HepG2 (cell line): ENCODE measurements around the gene APOC3. TPM values are rescaled to one million over a fixed set of nuclear protein-coding genes. Genes with fewer than 3 reads are reported as not detected.

ENCODE experiments used
- ARID2 ChIP-seq: sonication (generic); formaldehyde crosslinking; IDR thresholded peaks from 2 replicates; pipeline ENCODE4 v1.8.1; 2022; ENCODE audit warnings: mild to moderate bottlenecking, missing genetic modification reagents, borderline replicate concordance
- FOSL2 ChIP-seq: sonication (generic); formaldehyde crosslinking; IDR thresholded peaks from 2 replicates; pipeline ENCODE4 v1.4.0; 2020; ENCODE audit warnings: missing genetic modification reagents
- FOXK2 ChIP-seq: fragments of 450-650 bp; IDR thresholded peaks from 2 replicates; pipeline ENCODE4 v1.6.1; 2016
- KDM1A ChIP-seq: IDR thresholded peaks from 2 replicates; pipeline ENCODE4 v1.6.1; 2016; ENCODE audit warnings: missing compliant biosample characterization
- RBFOX2 ChIP-seq: fragments of 200-400 bp; formaldehyde crosslinking; IDR thresholded peaks from 2 replicates; pipeline ENCODE4 v1.6.1; 2017; ENCODE audit warnings: low read depth, mild to moderate bottlenecking, low read length
- SALL2 ChIP-seq: sonication (generic); formaldehyde crosslinking; IDR thresholded peaks from 2 replicates; pipeline ENCODE4 v1.8.1; 2023; ENCODE audit warnings: mild to moderate bottlenecking, missing genetic modification reagents, inconsistent platforms
- ZNF331 ChIP-seq: sonication (generic); formaldehyde crosslinking; IDR thresholded peaks from 2 replicates; pipeline ENCODE4 v1.4.0; 2020; ENCODE audit warnings: missing genetic modification reagents
- ZNF460 ChIP-seq: sonication (generic); formaldehyde crosslinking; IDR thresholded peaks from 2 replicates; pipeline ENCODE4 v1.5.1; 2020; ENCODE audit warnings: missing genetic modification reagents, mild to moderate bottlenecking, borderline replicate concordance
- polyA plus RNA-seq, 8 experiments: library from polyadenylated mRNA; depleted of rRNA in 3 of 8; stranded (reverse) in 7 of 8; unstranded in 1 of 8; fragments of >200 nt; fragmentation: Illumina TruSeq in 4 of 8; extraction: Trizol in 4 of 8; gene quantifications; 2 replicates each; pipeline versions ENCODE4 v1.2.1 to v1.2.3, GENCODE V29; 2011 to 2016; ENCODE audit warnings: low read depth in 4 of 8, missing spikeins in 1 of 8, mixed read lengths in 1 of 8; ENCODE audit not compliant: insufficient read depth in 1 of 8
- total RNA-seq, 5 experiments: library from RNA; depleted of rRNA; stranded (reverse); fragments of >200 nt; fragmentation: Illumina TruSeq; extraction: Trizol; gene quantifications; 2 replicates each; pipeline ENCODE4 v1.2.3, GENCODE V29; 2016; ENCODE audit warnings: low read depth in 1 of 5
- TF ChIP-seq, protein P1 (sequence below): sonication (generic); formaldehyde crosslinking; IDR thresholded peaks from 2 replicates; pipeline ENCODE4 v1.4.0; 2020; ENCODE audit warnings: missing genetic modification reagents
- TF ChIP-seq, protein P2 (sequence below): sonication (generic); formaldehyde crosslinking; IDR thresholded peaks from 2 replicates; pipeline ENCODE4 v1.4.0; 2020; ENCODE audit warnings: missing genetic modification reagents
- TF ChIP-seq, protein P3 (sequence below): sonication (generic); formaldehyde crosslinking; IDR thresholded peaks from 2 replicates; pipeline ENCODE4 v1.4.0; 2020; ENCODE audit warnings: missing genetic modification reagents; ENCODE audit errors: not compliant biosample characterization
- TF ChIP-seq, protein P4 (sequence below), 2 experiments: sonication (generic) in 1 of 2; formaldehyde crosslinking in 1 of 2; IDR thresholded peaks; 2 replicates each; pipeline versions ENCODE4 v1.4.0 to v1.6.1; 2016 to 2020; ENCODE audit warnings: borderline replicate concordance in 1 of 2, low read depth in 1 of 2, mild to moderate bottlenecking in 1 of 2, missing genetic modification reagents in 1 of 2

APOC3 gene
- total and polyA plus RNA-seq, 2 of the 13 experiments (the other 11 are each of a cell fraction or from before 2014, with no cell fraction given) = 314 to 687 TPM

DNA sequence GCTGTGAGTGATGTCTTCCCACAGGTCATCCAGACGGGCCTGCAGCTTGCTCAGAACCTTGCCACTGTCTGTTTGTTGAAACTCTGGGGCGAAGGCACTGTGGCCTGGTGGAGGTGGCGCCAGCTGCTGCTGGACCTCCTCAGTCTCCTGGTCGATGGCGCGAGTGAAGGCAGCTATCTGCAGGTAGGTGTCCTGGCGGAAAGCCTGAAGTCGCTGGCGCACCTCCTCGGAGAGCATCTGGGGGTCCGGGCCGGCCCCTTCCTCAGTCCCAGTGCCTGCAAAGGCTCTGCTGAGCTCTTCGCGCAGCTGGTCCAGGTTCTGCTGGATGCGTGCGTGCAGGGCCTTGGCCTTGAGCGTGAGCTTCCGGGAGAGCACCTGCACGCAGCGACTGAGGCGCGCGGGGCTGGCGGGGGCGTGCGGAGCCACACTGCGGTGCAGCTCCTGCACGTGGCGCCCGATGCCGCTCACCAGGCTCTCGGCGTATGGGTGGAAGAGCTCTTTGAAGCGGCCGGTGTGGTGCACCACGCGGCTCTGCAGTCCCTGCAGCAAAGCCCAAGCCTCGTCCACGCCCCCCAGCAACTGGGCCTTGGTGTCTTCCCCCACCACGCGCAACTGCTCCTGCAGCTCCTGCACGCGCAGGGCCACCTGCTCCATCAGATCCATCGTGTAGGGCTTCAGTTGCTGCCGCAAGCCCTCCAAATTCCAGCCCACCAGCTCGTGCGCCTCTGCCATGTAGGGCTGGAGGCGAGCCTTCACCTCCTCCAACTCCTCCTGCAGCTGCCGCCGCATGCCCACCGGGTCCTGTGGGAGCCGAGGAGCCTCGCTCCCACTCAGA, 39.3 kb upstream of the APOC3 start (continued):
- TF ChIP-seq, protein P1, sequence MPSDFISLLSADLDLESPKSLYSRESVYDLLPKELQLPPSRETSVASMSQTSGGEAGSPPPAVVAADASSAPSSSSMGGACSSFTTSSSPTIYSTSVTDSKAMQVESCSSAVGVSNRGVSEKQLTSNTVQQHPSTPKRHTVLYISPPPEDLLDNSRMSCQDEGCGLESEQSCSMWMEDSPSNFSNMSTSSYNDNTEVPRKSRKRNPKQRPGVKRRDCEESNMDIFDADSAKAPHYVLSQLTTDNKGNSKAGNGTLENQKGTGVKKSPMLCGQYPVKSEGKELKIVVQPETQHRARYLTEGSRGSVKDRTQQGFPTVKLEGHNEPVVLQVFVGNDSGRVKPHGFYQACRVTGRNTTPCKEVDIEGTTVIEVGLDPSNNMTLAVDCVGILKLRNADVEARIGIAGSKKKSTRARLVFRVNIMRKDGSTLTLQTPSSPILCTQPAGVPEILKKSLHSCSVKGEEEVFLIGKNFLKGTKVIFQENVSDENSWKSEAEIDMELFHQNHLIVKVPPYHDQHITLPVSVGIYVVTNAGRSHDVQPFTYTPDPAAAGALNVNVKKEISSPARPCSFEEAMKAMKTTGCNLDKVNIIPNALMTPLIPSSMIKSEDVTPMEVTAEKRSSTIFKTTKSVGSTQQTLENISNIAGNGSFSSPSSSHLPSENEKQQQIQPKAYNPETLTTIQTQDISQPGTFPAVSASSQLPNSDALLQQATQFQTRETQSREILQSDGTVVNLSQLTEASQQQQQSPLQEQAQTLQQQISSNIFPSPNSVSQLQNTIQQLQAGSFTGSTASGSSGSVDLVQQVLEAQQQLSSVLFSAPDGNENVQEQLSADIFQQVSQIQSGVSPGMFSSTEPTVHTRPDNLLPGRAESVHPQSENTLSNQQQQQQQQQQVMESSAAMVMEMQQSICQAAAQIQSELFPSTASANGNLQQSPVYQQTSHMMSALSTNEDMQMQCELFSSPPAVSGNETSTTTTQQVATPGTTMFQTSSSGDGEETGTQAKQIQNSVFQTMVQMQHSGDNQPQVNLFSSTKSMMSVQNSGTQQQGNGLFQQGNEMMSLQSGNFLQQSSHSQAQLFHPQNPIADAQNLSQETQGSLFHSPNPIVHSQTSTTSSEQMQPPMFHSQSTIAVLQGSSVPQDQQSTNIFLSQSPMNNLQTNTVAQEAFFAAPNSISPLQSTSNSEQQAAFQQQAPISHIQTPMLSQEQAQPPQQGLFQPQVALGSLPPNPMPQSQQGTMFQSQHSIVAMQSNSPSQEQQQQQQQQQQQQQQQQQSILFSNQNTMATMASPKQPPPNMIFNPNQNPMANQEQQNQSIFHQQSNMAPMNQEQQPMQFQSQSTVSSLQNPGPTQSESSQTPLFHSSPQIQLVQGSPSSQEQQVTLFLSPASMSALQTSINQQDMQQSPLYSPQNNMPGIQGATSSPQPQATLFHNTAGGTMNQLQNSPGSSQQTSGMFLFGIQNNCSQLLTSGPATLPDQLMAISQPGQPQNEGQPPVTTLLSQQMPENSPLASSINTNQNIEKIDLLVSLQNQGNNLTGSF (CRISPR knock-in tag) = no peak
- TF ChIP-seq, protein P2, sequence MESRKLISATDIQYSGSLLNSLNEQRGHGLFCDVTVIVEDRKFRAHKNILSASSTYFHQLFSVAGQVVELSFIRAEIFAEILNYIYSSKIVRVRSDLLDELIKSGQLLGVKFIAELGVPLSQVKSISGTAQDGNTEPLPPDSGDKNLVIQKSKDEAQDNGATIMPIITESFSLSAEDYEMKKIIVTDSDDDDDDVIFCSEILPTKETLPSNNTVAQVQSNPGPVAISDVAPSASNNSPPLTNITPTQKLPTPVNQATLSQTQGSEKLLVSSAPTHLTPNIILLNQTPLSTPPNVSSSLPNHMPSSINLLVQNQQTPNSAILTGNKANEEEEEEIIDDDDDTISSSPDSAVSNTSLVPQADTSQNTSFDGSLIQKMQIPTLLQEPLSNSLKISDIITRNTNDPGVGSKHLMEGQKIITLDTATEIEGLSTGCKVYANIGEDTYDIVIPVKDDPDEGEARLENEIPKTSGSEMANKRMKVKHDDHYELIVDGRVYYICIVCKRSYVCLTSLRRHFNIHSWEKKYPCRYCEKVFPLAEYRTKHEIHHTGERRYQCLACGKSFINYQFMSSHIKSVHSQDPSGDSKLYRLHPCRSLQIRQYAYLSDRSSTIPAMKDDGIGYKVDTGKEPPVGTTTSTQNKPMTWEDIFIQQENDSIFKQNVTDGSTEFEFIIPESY = peak; percentile 25; the same call in 1 of the 2 replicates
- TF ChIP-seq, protein P3, sequence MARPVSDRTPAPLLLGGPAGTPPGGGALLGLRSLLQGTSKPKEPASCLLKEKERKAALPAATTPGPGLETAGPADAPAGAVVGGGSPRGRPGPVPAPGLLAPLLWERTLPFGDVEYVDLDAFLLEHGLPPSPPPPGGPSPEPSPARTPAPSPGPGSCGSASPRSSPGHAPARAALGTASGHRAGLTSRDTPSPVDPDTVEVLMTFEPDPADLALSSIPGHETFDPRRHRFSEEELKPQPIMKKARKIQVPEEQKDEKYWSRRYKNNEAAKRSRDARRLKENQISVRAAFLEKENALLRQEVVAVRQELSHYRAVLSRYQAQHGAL = no peak
- TF ChIP-seq, protein P4, sequence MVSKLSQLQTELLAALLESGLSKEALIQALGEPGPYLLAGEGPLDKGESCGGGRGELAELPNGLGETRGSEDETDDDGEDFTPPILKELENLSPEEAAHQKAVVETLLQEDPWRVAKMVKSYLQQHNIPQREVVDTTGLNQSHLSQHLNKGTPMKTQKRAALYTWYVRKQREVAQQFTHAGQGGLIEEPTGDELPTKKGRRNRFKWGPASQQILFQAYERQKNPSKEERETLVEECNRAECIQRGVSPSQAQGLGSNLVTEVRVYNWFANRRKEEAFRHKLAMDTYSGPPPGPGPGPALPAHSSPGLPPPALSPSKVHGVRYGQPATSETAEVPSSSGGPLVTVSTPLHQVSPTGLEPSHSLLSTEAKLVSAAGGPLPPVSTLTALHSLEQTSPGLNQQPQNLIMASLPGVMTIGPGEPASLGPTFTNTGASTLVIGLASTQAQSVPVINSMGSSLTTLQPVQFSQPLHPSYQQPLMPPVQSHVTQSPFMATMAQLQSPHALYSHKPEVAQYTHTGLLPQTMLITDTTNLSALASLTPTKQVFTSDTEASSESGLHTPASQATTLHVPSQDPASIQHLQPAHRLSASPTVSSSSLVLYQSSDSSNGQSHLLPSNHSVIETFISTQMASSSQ (IDR thresholded peaks at IDR 0.05; ENCODE audit: low read depth) = no peak
- TF ChIP-seq, protein P4 (CRISPR knock-in tag; IDR thresholded peaks at IDR 0.05; ENCODE audit: borderline replicate concordance) = no peak
- TF ChIP-seq ZNF460 (no peak), FOXK2 (no peak), ARID2 (CRISPR knock-in tag) (no peak), RBFOX2 (peak; percentile 78), KDM1A (no peak), ZNF331 (CRISPR knock-in tag) (no peak), SALL2 (no peak), FOSL2 (CRISPR knock-in tag) (no peak)
